ENCODE data around the gene C10orf90. TPM values are rescaled to one million over a fixed set of nuclear protein-coding genes. Genes with fewer than 3 reads are reported as not detected.

The C10orf90 gene
- total and polyA plus RNA-seq, 7 donors = 0.01 to 0.39 (median 0.07) TPM; not detected in 4

DNA sequence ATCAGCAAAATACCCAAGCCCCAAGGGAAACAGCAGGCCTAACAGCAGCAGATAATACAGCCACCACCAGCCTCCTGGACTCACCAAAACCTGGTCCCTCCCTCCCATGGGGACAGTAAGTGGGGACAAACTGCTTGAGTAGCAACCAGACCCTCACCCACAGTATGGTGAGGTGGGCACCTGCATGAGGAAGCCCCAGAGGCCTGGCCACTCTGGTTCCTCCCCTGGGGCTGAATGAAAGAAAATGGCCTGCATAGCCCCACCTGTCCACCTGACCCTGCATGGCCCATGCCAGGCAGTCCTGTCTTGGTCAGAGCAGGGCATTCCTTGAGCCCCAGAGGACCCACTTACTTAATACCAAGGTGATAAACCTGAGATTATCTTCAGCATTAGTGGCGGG, 13.0 kb upstream of the C10orf90 start:
- Histone ChIP-seq H3K27me3 (ENCODE audit: insufficient read depth in 3 of 3, low read length in 2 of 3) (no peaks in the 10 kb centered on the region), H3K4me3 (no peak overlapping the region), H3K36me3 (ENCODE audit: insufficient read depth in 1 of 2, low read depth in 1 of 2) (no peaks in the 10 kb centered on the region), H3K27ac (no peak overlapping the region), H3K4me1 (no peaks in the 10 kb centered on the region), H3K9me3 (no peaks in the 10 kb centered on the region)
- WGBS, 3 donors = 88 to 100% (median 89%) methylated on average over 1 of the region's 1 CpG
- DNase-seq (no peak), ATAC-seq (no peak)
- intact Hi-C loops (cut with DNase I) = no loop called here
- TF ChIP-seq, protein P1, sequence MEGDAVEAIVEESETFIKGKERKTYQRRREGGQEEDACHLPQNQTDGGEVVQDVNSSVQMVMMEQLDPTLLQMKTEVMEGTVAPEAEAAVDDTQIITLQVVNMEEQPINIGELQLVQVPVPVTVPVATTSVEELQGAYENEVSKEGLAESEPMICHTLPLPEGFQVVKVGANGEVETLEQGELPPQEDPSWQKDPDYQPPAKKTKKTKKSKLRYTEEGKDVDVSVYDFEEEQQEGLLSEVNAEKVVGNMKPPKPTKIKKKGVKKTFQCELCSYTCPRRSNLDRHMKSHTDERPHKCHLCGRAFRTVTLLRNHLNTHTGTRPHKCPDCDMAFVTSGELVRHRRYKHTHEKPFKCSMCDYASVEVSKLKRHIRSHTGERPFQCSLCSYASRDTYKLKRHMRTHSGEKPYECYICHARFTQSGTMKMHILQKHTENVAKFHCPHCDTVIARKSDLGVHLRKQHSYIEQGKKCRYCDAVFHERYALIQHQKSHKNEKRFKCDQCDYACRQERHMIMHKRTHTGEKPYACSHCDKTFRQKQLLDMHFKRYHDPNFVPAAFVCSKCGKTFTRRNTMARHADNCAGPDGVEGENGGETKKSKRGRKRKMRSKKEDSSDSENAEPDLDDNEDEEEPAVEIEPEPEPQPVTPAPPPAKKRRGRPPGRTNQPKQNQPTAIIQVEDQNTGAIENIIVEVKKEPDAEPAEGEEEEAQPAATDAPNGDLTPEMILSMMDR (IDR thresholded peaks at IDR 0.05) = no peak

DNA sequence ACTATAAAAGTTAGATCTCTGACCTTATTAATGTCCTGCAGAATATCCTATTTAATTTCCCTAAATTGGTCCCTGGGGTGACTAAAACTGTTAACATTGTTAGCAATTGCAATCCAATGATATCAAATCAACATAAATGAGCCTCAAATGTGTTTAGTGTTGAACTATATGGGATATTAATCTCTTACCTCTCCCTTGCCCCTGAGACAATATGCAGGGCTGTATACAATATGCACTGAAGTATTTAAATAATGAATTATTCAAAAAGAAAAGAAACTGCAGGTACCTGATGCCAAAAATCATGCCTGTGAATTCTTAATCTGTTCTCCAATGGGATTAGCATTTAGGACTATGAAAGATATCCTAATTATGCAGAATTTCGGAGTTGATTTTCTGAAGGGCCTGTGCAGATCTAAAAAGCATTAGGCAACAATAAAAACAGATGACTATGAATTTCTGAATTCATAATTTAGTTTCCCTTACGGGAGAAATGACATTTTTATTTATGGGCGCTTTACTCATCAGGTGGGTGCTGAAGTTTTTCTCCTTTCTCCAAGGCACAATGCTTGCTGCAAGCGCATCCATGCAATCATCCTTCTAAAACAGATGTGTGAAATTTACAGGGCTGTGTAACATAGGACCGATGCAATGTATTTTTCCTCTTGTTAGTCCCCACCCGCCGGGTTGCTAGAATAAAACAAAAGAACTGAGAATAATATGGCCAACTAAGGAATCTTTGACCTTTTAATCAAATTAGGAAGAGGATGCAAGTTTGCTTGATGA, 5.4 kb upstream of the C10orf90 start:
- Histone ChIP-seq H3K9me3 (no peaks in the 10 kb centered on the region), H3K4me3 (no peak overlapping the region), H3K4me1 (no peaks in the 10 kb centered on the region), H3K36me3 (ENCODE audit: insufficient read depth in 1 of 2, low read depth in 1 of 2) (no peaks in the 10 kb centered on the region), H3K27me3 (ENCODE audit: insufficient read depth in 3 of 3, low read length in 2 of 3) (no peaks in the 10 kb centered on the region), H3K27ac (no peak overlapping the region)
- TF ChIP-seq, protein P1 (IDR thresholded peaks at IDR 0.05) = no peak
- intact Hi-C loops (cut with DNase I) = no loop called here
- ATAC-seq = no peak
- WGBS, 3 donors = 84 to 90% (median 89%) methylated on average over 7 of the region's 7 CpGs
- no peak for DNase-seq

GRCh38 chr10:126674741-126675515, 4.4 kb upstream of the C10orf90 start:
- H3K27ac ChIP-seq = no peak overlapping the region

GRCh38 chr10:126673565-126673964, 3.1 kb upstream of the C10orf90 start:
- H3K4me3 ChIP-seq = no peak overlapping the region
- H3K36me3 ChIP-seq (ENCODE audit: insufficient read depth in 1 of 2, low read depth in 1 of 2) = no peaks in the 10 kb centered on the region
- no peak overlapping the region for H3K27ac ChIP-seq
- no peak for DNase-seq
- intact Hi-C loops (cut with DNase I) = no loop called here
- no peaks in the 10 kb centered on the region for H3K4me1 ChIP-seq
- ATAC-seq = no peak
- no peaks in the 10 kb centered on the region for H3K9me3 ChIP-seq
- 35 to 52% (median 40%) methylated on average over 3 of the region's 3 CpGs for WGBS, 3 donors
- H3K27me3 ChIP-seq (ENCODE audit: insufficient read depth in 3 of 3, low read length in 2 of 3) = no peaks in the 10 kb centered on the region
- TF ChIP-seq, protein P1 (IDR thresholded peaks at IDR 0.05) = no peak

More at GRCh38 chr10:126674741-126675515, 4.4 kb upstream of the C10orf90 start:
- no peaks in the 10 kb centered on the region for H3K36me3 ChIP-seq (ENCODE audit: insufficient read depth in 1 of 2, low read depth in 1 of 2)
- no peaks in the 10 kb centered on the region for H3K4me1 ChIP-seq
- 47 to 56% (median 51%) methylated on average over 6 of the region's 6 CpGs for WGBS, 3 donors
- no peak for ATAC-seq
- no peaks in the 10 kb centered on the region for H3K27me3 ChIP-seq (ENCODE audit: insufficient read depth in 3 of 3, low read length in 2 of 3)
- no peaks in the 10 kb centered on the region for H3K9me3 ChIP-seq
- intact Hi-C loops (cut with DNase I) = no loop called here
- TF ChIP-seq, protein P1 (IDR thresholded peaks at IDR 0.05) = no peak
- no peak overlapping the region for H3K4me3 ChIP-seq
- no peak for DNase-seq

Measured in psoas muscle (tissue), 8 donors.